ENCODE results near the gene ADGRD1.

ADGRD1 gene

DNA sequence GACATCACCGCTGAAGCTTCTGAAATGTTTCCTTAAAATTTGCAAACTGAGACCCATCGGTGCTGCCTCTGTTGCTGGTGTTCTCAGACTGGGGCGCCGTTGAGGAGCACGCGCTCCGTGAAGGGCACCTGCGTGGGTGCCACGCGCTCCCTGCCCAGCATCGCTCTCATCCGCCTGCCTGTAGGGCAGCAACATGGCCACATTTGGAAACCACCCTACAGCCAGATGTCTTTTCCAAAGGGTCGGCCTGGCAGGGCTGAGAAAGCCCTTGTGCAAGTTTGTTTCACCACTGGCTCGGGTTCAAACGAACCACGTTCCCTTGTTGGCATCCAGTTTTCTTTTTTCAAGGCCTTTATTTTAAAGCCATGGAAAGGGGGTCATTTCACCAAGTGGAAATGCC, 13.9 kb downstream of the ADGRD1 start:
- DNase-seq: no peak

DNA sequence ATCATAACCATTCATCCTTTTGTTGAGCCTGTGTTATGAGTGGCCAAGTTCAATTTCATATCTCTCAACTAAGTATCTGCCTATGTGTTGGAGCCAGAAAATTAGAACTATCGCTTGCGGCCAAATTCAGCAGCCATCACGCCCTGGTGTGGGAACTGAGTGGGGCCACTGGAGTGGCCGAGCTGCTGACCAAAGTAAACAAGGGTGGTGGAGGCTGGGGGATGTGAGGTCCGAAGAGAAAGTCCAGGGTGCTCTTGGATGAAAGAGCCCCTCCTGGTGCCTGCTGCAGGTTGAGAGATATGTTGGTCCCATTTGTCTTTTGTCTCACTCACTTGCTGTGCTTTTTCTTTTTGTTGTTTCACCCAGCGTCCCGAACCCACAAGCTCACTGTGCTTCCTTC, 14.9 kb downstream of the ADGRD1 start:
- DNase-seq: no peak

DNA sequence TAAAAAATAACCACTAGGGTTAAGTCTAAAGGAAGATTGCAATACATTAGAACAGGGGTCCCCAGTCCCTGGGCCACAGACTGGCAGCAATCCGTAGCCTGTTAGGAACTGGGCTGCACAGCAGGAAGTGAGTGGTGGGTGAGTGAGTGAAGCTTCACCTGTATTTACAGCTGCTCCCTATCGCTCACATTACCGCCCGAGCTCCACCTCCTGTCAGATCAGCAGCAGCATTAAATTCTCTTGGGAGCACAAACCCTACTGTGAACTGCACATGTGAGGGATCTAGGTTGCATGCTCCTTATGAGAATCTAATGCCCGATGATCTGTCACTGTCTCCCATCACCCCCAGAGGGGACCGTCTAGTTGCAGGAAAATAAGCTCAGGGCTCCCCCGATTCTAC, 15.5 kb downstream of the ADGRD1 start:
- DNase-seq: no peak

DNA sequence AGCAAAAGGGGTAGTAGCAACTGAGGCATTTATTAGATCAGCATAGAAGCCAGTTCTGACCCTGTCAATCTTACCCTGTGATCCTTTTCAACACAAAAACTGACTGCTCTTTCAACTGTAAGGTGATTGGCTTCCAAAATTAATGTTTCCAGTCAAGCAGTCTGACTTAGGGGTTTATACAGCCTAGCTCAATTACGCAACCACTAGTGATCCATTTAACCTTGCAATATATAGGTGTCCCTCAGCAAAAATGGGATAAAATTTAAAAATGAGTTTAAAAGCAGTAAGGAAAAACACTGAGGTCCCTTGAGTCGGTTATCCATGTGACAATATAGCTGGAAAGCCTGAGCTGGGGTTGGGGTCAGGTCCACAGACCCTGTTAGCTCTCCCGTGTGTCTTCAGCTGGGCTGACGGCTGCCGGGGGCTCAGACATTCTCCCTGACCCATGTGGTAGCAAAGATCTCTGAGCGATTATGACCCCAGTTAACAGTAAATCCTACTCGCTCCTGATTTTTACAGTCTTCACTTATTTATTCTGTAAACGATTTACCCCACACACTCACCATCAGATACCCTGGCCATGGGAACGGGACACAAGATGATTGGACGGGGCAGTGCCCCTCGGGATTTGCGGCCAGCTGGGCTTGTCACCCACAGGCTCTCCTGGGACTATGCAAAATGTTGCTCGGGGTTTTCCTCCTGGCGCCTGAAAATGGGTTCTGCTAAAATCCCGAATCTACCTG, 16.6 kb downstream of the ADGRD1 start:
- DNase-seq: no peak

DNA sequence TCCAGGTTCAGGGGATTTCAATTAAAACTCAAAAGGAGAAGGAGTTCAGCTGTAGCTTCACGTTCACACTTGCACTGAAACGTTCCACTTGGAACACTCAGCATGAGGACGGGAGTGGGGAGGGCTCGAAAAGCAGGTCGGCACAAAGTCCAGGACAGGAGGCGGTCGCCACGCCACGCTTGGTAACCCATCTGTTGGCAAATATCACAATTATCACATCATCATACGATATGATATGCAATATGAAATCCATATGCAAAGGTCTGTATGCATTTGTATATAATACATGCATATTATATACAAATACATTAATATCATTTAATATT, 17.2 kb downstream of the ADGRD1 start:
- no peak for DNase-seq

DNA sequence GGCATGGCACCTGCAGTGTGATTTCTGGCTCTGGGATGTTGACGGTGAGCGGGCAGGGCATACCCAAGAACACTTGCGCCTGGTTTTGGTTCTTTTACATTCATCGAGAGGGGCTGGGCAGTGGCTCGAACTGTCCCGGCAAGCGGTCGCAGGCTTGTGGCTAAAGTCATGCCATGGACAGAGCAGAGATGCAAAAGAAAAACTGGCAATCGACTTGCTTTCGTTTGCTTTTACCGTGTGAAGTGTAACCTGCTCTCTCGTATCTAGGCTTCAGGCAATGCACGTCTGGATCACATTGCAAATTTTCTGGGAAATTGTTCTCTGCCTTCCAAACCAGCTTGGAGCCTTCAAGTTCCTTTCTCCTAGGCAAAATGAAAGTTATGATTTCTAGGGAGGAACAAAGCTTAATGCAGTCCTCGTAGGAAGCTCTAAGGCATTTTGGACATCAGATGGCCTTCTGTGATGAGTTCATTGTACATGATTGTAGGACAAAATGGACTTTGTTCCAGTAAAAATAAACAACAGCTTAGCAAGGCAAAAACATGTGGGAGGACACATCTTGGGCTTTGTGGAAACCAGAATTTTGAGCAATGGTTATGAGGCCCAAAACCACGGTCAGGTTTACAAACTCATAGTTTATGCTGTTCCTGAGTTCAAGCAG, 18.3 kb downstream of the ADGRD1 start:
- DNase-seq: no peak

DNA sequence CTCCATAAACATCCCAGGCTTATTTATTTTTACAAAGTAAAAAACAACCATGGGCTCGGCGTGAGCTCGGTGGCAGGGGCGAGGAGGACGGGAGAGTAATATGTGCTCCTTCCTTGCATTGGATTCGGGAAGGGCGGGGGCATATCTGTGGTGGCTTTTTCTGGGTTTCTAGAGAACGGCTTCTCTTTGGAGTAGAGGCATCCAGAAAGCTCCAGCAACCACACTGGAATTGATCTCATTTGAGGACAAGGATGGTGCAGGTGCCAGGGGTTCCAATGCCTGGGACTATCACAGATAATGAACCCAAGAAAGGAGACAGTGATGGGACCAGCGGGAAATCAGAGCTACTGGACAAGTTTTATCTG, 18.9 kb downstream of the ADGRD1 start:
- no peak for DNase-seq

DNA sequence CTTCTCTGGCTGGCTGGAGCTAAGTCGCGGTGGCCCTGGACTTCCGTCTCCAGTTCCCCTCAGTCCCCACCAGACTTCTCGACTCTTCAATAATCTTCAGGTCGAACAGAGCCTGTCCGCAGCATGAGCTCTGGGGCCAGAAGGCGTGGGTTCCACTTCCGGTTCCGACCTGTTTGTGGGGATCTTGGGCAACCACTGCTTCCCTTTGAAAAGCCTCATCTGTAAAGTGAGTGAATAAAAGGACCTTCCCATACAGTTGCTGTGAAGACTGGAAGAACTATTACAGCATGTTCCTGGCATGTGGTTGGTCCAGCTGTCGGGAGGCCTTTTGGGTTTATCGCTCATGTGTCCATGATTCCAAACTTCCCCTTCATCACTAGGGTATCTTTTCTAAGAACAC, 19.4 kb downstream of the ADGRD1 start:
- DNase-seq: no peak

DNA sequence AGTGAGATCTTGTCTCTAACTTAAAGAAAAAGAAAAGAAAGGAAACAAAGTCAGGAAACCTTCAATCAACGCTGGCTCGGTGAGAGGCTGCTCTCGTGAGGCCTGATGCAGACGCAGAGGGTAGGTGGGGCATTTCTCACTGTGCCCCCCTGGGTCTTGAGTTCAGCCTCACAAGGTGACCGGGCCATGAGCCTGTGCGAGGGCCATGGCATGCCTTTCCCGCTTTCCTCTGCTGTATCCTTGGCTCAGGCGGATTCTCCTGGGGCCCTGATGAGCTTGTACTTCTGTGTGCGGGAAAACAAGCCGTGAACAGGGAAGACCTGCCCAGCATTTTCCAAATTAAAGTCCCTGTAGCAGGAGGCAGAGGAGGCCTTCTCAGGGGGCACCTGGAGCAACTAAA, 20.2 kb downstream of the ADGRD1 start:
- DNase-seq: no peak

DNA sequence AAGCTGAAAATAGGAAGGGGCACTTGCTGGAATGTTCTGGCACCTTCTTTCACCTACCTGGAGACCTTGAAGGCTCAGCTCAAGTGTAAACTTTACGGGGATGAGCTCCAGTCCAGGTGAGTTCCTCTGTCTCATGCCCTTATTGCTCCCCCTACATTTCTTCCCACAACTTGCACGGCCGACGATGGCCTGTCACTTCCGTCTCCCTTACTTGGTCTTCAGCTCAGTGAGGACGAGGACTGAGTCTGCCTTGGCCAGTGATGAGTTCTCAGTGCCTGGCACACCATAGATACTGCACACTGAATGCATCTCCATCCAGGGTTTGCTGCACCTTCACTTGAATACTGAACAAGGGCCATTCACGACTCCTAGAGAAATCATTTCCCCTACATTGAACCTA, 21.4 kb downstream of the ADGRD1 start:
- no peak for DNase-seq

DNA sequence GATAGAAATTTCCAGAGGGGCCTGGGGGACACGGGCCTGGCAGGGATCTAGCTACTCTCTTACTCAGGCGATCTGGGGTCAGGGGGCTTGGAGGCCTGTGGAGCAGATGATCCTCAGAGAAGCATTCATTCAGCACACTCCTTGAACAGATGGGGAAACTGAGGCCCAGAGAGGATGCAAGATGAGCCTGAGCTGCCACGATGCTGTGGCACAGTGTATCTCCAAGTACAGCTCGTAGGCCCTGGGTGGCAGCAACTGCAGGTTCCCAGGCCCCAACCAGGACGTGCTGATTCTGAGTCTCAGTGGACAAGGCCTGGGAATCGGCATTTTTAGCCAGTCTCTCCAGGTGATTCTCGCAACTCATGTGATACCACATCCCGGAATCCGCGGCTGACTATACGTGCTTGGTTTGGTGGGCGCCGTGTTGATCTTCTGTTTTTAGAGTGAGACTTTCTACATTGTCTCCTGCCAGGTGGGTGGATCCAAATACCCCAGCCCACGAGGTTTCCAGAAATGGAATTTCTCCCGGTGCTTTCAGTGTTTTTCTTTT, 22.5 kb downstream of the ADGRD1 start:
- no peak for DNase-seq

DNA sequence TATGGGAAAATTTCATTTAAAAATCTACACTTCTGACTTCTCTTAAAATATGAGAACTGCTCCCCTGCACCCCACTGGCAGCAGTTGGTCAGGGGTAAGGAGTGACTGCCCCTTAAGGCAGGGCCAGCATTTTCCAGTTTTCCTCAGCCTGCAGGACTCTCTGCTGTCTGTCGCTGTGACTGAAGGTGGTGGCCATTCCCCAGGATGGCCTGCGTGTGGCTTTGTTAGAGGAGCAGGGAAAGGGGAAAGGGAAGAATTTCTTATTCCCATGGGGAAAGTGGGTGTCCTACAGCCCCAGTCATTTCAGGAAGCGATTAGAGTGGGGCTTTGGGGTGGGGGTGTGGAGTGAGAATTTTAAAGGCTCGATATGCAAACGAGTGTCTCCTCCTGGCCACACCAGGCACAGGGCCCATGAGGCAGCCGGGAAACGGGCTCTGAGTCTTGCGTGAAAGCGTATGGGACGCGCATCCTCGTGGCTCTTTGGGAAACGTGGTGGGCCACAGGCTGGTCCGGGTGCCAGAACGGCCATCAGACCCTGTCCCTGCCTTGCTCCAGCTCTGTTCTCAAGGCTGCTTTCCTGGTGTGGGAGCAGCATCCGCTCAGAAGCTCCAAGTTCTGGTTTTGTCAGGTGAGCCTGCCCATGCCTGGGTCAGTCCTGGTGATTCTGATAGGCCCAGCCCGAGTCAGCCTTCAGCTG, 23.5 kb downstream of the ADGRD1 start:
- no peak for DNase-seq

DNA sequence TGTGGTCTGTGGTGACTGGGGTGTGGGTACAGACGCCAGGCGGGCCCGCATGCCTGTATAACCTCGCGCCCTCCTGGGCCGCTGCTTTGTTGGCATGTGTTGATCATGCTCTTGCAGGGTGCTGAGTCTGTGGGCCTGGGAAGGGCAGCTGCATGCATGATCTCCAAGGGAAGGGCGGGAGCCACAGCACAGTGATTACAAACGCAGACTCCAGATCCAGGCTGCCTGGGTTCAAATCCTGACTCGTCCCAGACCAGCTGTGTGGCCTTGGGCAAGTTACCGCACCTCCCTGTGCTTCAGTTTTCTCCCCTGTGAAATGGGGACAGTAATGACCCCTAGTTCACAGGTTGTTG, 24.0 kb downstream of the ADGRD1 start:
- DNase-seq: no peak

DNA sequence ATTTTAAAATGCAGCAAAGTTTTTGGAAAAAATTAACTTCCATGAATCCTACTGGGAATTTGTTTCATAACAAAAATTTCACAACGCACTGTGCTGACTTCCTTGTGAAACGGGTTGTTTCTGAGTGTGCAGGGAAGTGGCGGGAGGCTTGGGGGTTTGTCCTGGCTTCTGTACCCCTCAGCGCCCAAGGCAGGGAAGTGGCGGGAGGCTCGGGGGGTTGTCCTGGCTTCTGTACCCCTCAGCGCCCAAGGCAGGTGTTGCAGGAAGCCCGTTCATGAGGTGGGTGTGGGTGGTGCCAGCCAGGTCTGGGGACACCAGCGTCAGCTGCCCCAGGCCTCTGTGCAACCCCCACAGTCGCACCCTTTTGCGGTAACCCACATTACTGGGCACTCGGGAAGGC, 25.1 kb downstream of the ADGRD1 start:
- DNase-seq: no peak

DNA sequence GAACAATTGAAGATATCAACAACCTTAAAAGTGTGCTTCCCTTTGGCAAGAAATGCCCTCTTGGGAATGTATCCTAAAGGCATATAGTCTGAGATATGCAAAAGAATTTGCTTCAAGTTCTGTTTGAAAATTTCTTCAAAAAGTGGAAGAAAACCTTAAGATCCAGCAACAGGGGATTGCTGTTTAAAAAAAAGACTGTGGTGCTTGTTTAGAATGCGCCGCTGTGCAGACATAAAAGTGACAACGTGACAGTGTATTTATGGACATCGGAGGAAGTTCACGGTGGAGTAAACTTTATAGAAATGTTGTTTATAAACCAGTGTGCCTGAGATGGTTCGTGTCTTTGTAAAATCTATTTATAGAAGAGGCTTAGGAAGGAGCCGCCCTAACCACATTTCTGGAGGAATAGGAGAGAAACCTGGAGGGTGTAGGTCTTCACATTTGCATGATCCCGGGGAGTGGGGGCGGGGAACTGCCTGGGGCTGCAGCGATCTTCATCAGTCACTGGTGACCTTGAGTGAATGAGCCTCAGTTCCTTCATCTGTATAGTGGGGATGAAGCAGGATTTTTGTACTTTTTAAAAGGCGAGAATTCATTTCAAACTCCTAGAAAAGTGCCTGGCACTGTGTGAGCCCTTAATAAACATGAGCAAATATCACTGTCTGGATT, 27.5 kb downstream of the ADGRD1 start:
- DNase-seq: no peak

DNA sequence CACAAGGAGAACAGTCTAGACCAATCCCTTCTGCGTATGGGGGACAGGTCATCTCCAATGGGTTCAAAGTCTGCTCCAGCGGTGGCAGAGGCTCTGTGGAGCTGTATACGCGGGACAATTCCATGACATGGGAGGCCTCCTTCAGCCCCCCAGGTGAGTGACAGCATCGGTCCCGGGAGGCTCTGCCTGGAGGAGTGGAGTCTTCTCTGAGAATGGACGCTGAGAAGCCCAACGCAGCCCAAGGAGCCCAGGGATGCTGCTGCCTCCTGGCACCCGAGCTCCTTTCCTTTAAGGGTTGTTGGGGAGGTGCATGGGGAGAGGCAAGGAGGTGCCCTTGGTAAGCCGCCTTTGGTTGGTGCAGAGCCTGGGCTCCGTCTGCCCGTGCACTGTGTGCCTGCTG, 28.2 kb downstream of the ADGRD1 start:
- DNase-seq: no peak

DNA sequence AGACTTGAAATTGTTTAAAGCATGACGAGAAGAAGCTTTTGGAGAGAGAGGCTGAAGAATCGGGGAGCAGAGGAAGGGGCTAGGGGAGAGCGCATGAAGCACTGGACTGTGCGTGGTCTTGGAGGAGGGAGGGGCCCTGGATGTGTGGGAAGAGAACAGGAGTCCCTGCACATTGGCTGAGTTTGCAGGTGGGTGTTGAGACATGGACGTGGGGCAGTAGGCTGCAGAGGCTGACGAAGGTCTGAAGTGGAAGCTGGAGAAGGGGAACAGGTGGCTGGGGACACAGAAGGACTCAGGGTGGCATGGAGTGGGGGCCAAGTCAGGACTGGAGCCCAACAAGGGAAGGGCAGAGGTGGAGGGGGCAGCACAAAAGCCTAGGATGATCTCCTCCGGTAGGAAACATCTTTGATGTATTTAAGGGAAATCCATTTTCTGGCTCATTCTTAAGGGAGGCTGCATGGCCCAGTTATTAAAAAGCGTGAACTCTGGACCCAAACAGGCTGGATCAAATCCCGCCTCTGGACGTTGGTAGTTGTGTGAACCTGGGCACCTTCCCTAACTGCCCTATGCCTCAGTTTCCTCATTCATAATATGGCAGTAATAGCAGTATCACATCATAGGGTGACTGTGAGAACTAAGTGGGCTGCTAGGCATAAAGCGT, 29.0 kb downstream of the ADGRD1 start:
- no peak for DNase-seq

DNA sequence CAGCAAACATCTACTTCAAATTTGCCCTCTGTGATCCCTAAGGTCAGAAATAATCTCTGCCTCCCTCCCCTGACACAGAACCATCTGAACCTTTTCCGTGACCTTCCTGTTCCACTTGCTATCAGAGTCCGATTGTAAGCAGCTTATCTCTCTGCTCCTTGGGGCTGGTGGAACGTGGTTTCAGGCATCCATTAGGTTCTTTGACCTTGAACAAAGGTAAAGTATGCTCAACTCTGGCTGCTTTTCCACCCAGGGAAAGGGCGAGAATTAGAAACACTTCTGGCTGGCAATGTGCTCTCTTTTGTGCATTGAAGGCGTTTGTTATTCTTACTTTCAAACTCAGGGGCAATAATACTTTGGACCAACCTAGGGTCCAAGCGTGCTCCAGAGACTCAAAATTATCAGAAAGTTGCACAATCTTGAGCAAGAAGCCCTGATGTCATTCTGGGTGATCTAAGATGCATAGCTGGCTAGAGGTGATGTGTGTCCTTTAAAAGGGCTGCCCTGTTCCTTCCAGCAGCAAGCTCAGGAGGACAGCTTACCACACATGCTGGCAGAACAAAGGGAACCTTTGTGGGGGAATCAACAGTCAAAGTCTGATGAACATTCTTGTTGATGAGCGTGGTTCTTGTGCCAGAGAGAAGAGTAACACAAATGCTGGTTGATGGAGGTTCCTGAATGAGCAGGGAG, 29.8 kb downstream of the ADGRD1 start:
- DNase-seq: no peak

DNA sequence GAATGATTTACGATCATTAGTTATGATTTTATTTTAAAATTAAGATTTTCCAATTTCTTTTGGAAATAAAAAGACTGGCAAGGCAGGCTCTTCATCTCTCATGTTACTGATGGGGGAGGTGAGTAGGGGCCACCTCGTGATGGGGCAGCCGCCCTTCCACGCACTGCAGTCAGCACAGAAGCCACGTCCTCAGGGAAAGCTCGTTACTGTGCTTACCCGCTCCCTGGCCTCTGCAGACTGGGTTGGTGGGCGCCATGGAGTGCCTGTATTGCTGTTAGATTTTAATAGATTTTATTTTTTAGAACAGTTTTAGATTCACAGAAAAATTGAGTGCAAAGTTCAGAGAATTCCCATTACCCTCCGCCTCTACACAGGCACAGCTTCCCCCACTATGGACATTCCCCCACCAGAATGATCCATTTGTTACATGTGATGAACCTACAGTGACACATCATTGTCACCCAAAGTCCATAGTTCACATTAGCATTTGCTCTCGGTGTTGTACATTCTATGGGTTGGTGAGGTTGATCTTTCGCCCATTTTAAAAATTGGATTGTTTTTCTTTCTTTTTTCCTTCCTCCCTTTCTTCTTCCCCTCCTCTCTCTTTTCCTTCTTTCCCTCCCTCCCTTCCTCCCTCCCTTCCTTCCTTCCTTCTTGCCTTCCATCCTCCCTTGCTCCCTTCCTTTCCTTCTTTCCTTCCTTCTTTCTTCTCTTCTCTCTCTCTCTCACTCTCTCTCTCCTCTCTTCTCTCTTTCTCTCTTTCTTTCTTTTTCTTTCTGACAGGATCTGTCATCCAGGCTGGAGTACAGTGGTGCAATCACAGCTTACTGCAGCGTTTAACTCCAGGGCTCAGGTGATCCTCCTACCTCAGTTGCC, 30.7 kb downstream of the ADGRD1 start:
- no peak for DNase-seq

DNA sequence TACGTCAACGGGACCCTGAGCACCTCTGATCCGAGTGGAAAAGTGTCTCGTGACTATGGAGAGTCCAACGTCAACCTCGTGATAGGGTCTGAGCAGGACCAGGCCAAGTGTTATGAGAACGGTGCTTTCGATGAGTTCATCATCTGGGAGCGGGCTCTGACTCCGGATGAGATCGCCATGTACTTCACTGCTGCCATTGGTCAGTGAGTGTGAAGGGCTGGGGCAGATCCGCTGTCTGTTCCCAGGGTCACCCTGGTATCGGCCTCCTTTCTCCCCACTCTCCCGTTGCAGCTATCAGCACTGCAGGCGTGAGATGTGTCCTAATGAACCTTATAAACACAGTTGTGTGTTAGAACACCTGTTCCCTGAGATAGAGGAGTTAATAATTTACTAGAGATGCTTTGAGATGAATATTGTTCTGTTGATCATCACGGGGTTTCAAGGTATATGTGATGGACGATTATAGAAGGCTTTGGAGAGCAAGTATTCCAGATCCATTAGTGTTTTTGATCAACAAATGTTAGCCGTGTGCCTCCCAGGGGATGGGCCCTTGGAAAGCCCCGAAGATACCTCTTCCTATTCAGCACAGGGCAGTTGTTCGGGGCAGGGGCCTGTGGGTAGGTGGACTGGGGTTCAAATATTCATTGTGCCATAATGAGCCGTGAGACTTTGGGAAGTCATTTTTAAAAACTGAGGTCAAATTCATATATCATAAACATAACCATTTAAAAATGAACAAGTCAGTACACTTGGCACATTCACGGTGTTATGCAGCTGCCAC, 33.6 kb downstream of the ADGRD1 start:
- no peak for DNase-seq

DNA sequence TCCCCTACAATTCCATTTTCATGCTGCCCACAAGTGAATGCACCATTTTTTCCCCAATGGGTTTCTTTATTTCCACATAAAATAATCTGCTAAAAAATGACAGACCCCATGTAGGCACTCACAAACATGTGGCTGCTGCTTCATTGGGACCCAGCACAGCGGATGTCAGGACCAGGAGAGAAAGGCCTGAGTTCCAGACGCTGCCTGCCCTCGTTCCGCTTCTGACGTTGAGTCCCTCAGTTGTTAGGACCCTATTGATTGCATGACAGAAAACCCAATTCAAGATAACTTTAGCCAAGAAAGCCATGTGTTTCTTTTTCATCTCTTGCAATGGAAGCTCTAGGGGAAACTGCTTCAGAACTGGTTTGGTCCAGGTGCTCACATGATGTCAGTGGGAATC, 34.6 kb downstream of the ADGRD1 start:
- DNase-seq: no peak
